HCT116 (cell line): ENCODE data around the gene WHRN. TPM values are rescaled to one million over a fixed set of nuclear protein-coding genes. Genes with fewer than 3 reads are reported as not detected.

Experiments
- ATAC-seq: fragments of 200-7000 bp; cut with Tn5 transposase; 2 replicates; pipeline ENCODE4 v1.9.1; 2020; ENCODE audit warnings: mild to moderate bottlenecking, moderate library complexity
- BruUV-seq: library from RNA; stranded (reverse); fragments of 400-500 nt; replicated peaks from 2 replicates; lab custom pipeline; 2021; lab: Mats Ljungman, UMichigan
- CTCF ChIA-PET: fragments of 300-600 bp; sonication (Branson Sonifier 250); formaldehyde crosslinking; loops from one replicate; lab custom pipeline; 2021; ENCODE audit warnings: antibody characterized with exemption; lab: Charles Lee
- POLR2A ChIA-PET: fragments of 300-600, 350-600 bp; sonication (Branson Sonifier 250); formaldehyde crosslinking; loops from one replicate; lab custom pipeline; 2021; ENCODE audit warnings: antibody characterized with exemption; lab: Charles Lee
- RAD21 ChIA-PET, 2 experiments: fragments of 300-600 bp; sonication (Branson Sonifier 250); formaldehyde crosslinking; loops; one replicate each; lab custom pipeline; 2023; ENCODE audit warnings: low total read pairs in 2 of 2; ENCODE audit not compliant: uncharacterized antibody in 2 of 2, unreplicated experiment in 2 of 2, low non-redundant PET in 1 of 2; lab: Charles Lee
- DNase-seq: peaks from one replicate; pipeline ENCODE4 v3.0.0-alpha.2; 2010; ENCODE audit warnings: low read depth, low spot score
- H2AFZ ChIP-seq: fragments of 200-600 bp; shearing (Covaris generic), sonication (generic); 2 replicates; pipeline ENCODE4 v1.6.1; 2017; ENCODE audit warnings: low read depth, mixed run types, mixed read lengths, antibody characterized with exemption, low read length; ENCODE audit not compliant: poor library complexity, severe bottlenecking
- H3K27ac ChIP-seq: 2 replicates; pipeline ENCODE4 v1.5.1; 2012; ENCODE audit warnings: low read depth, low read length
- H3K27me3 ChIP-seq: fragments of 200-600 bp; sonication (generic); 2 replicates; pipeline ENCODE4 v1.6.1; 2016; ENCODE audit warnings: mixed run types, low read length, mixed read lengths; ENCODE audit not compliant: insufficient read depth
- H3K36me3 ChIP-seq, 2 experiments: fragments of 200-500 bp in 1 of 2; fragments of 200-600 bp in 1 of 2; sonication (Bioruptor generic) in 1 of 2; sonication (generic) in 1 of 2; 2 replicates each; pipeline versions ENCODE4 v1.5.1 to v1.6.1; 2014 to 2016; ENCODE audit warnings: low read length in 2 of 2, inconsistent platforms in 1 of 2, mixed read lengths in 1 of 2, mixed run types in 1 of 2; ENCODE audit not compliant: insufficient read depth in 2 of 2, control insufficient read depth in 1 of 2
- H3K4me1 ChIP-seq, 2 experiments: fragments of 200-600 bp in 1 of 2; sonication (generic) in 1 of 2; 2 replicates each; pipeline versions ENCODE4 v1.5.1 to v1.6.1; 2012 to 2017; ENCODE audit warnings: low read length in 2 of 2, inconsistent platforms in 1 of 2, mild to moderate bottlenecking in 1 of 2, mixed read lengths in 1 of 2, mixed run types in 1 of 2, moderate library complexity in 1 of 2; ENCODE audit not compliant: insufficient read depth in 2 of 2, control insufficient read depth in 1 of 2
- H3K4me2 ChIP-seq: fragments of 200-600 bp; sonication (generic); 2 replicates; pipeline ENCODE4 v1.6.1; 2017; ENCODE audit warnings: mixed run types, low read length, mixed read lengths
- H3K4me3 ChIP-seq, 2 experiments: fragments of 200-600 bp in 1 of 2; sonication (generic) in 1 of 2; replicated peaks in 1 of 2; 2 replicates each; pipeline ENCODE4 v1.5.1; 2011 to 2016; ENCODE audit warnings: low read length in 2 of 2, control low read depth in 1 of 2, low read depth in 1 of 2, mild to moderate bottlenecking in 1 of 2, mixed read lengths in 1 of 2, mixed run types in 1 of 2
- H3K79me2 ChIP-seq: fragments of 200-600 bp; sonication (generic); 2 replicates; pipeline ENCODE4 v1.6.1; 2017; ENCODE audit warnings: mild to moderate bottlenecking, mixed run types, low read length, moderate library complexity, mixed read lengths; ENCODE audit not compliant: insufficient read depth
- H3K9ac ChIP-seq: fragments of 200-600 bp; sonication (generic); 2 replicates; pipeline ENCODE4 v1.6.1; 2016; ENCODE audit warnings: low read length, mixed read lengths
- H3K9me2 ChIP-seq: fragments of 200-600 bp; sonication (generic), shearing (Covaris generic); 2 replicates; pipeline ENCODE4 v1.6.1; 2017; ENCODE audit warnings: mixed run types, mild to moderate bottlenecking, moderate library complexity; ENCODE audit not compliant: insufficient read depth
- H3K9me3 ChIP-seq, 2 experiments: fragments of 200-500 bp in 1 of 2; fragments of 200-600 bp in 1 of 2; sonication (Bioruptor generic) in 1 of 2; sonication (generic) in 1 of 2; 2 replicates each; pipeline ENCODE4 v1.6.1; 2014 to 2017; ENCODE audit warnings: low read length in 2 of 2, mixed read lengths in 2 of 2, inconsistent platforms in 1 of 2, low read depth in 1 of 2, mild to moderate bottlenecking in 1 of 2, mixed run types in 1 of 2, moderate library complexity in 1 of 2; ENCODE audit not compliant: control insufficient read depth in 1 of 2, insufficient read depth in 1 of 2
- H4K20me1 ChIP-seq: fragments of 200-600 bp; sonication (generic), shearing (Covaris generic); 2 replicates; pipeline ENCODE4 v1.6.1; 2017; ENCODE audit warnings: mixed run types, mild to moderate bottlenecking, moderate library complexity; ENCODE audit not compliant: insufficient read depth
- CBX3 ChIP-seq: IDR thresholded peaks from 2 replicates; pipeline ENCODE4 v1.6.1; 2012; ENCODE audit warnings: low read depth
- EGR1 ChIP-seq: IDR thresholded peaks from 2 replicates; pipeline ENCODE4 v1.6.1; 2012; ENCODE audit warnings: low read depth
- EZH2 ChIP-seq: fragments of 200-600 bp; sonication (generic); IDR thresholded peaks from 2 replicates; pipeline ENCODE4 v1.6.1; 2017; ENCODE audit warnings: antibody characterized with exemption, mixed run types
- SIN3A ChIP-seq: IDR thresholded peaks from 2 replicates; pipeline ENCODE4 v1.6.1; 2012; ENCODE audit warnings: low read depth
- SP1 ChIP-seq: IDR thresholded peaks from 2 replicates; pipeline ENCODE4 v1.6.1; 2012; ENCODE audit warnings: low read depth
- SRF ChIP-seq: IDR thresholded peaks from 2 replicates; pipeline ENCODE4 v1.6.1; 2012; ENCODE audit warnings: low read depth
- intact Hi-C: fragments of 100-400 bp; cut with micrococcal nuclease; formaldehyde crosslinking; loops from 2 replicates; pipeline ENCODE4 v1.10.0; 2022
- total RNA-seq: library from RNA; stranded (reverse); gene quantifications from one replicate; pipeline ENCODE4 v1.2.1, GENCODE V29; 2021; ENCODE audit not compliant: unreplicated experiment
- TF ChIP-seq, protein P1 (sequence below), 3 experiments: fragments of 200-600 bp in 1 of 3; sonication (generic) in 1 of 3; IDR thresholded peaks in 2 of 3; conservative IDR thresholded peaks in 1 of 3; 2 replicates each; pipeline ENCODE4 v1.5.1; 2012 to 2017; ENCODE audit warnings: low read depth in 2 of 3, low read length in 2 of 3, antibody characterized with exemption in 1 of 3, borderline replicate concordance in 1 of 3, control low read depth in 1 of 3, mild to moderate bottlenecking in 1 of 3, mixed read lengths in 1 of 3, mixed run types in 1 of 3, moderate library complexity in 1 of 3; ENCODE audit not compliant: insufficient read depth in 1 of 3
- TF ChIP-seq, protein P2 (sequence below): IDR thresholded peaks from 2 replicates; pipeline ENCODE4 v1.6.1; 2011; ENCODE audit warnings: mild to moderate bottlenecking, low read length, moderate library complexity; ENCODE audit not compliant: insufficient replicate concordance; ENCODE audit errors: extremely low read depth

Gene WHRN
- total RNA-seq, 1 experiment from 2014 or later: 12.8 TPM

DNA sequence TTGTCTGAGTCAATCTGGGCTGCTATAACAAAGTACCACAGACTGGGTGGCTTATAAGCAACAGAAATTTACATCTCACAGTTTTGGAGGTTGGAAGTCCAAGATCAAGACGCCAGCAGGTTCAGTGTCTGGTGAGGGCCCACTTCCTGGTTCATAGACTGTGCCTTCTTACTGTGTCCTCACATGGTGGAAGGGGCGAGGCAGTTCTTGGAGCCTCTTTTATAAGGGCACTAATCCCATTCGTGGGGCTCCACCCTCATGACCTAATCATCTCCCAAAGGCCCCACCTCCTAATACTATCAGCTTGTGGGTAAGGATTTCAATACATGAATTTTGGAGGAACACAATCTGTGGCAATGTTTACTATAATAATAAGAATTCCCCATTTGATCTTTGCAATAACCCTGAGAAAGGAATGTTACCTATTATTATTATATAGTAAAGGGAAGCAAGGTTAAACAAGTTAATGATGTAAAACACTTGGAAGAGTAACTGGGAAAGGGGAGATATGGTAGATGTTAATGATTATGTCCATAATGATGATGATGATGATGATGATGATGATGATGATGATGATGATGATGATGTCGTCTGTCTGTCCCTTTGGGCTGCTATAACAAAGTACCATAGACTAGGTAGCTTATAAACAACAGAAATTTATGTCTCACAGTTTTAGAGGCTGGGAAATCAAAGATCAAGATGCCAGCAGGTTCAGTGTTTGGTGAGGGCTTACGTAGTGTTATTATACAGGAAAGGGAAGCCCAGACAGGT, 40.8 kb downstream of the WHRN start:
- no peak overlapping the region for H2AFZ ChIP-seq
- TF ChIP-seq CBX3: no peak
- no peak for TF ChIP-seq SRF
- no peak for TF ChIP-seq SIN3A
- BruUV-seq: no TSS peak
- H3K4me2 ChIP-seq: no peak overlapping the region
- H3K4me3 ChIP-seq: no peak overlapping the region
- intact Hi-C loops: no loop called here
- no peaks in the 10 kb centered on the region for H3K9me2 ChIP-seq
- no peaks in the 10 kb centered on the region for H4K20me1 ChIP-seq
- no peaks in the 10 kb centered on the region for H3K27me3 ChIP-seq
- H3K27ac ChIP-seq: no peak overlapping the region
- no peaks in the 10 kb centered on the region for H3K9me3 ChIP-seq
- no peaks in the 10 kb centered on the region for H3K79me2 ChIP-seq
- ChIA-PET POLR2A (no interaction called here), CTCF (no interaction called here), RAD21 (no interaction called here)
- no peaks in the 10 kb centered on the region for H3K36me3 ChIP-seq
- no peak overlapping the region for H3K9ac ChIP-seq
- peaks cover 0 to 7% of the 10 kb centered on the region in 2 experiments; a peak in 1 of 4 replicates for H3K4me1 ChIP-seq
- no peak for DNase-seq
- no peak for ATAC-seq

DNA sequence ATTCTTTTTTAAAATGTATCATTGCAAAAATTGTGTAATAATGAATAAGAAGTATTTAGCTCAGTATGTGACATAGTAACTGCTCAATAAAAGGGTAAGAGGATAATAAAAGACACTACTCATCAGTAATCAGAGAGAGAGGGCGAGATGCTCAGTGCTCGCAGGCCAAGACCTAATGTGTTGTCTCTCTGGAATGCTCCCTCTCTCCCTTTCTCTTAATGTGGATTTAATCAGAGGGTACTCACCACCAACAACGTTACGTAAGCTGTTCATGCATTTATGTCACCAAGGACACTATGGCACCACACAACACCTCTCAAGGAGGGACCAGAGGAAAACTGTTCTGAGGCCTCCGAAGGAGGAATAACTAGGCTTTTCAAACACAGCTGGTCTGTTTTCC, 42.5 kb downstream of the WHRN start:
- Histone ChIP-seq H3K9me3 (no peaks in the 10 kb centered on the region), H3K9me2 (no peaks in the 10 kb centered on the region), H3K79me2 (no peaks in the 10 kb centered on the region), H2AFZ (no peak overlapping the region), H3K4me2 (no peak overlapping the region), H3K27ac (no peak overlapping the region), H3K36me3 (no peaks in the 10 kb centered on the region), H3K4me1 (peaks cover 0 to 7% of the 10 kb centered on the region in 2 experiments; a peak in 1 of 4 replicates), H3K4me3 (no peak overlapping the region), H4K20me1 (no peaks in the 10 kb centered on the region), H3K9ac (no peak overlapping the region), H3K27me3 (no peaks in the 10 kb centered on the region)
- ChIA-PET CTCF (no interaction called here), POLR2A (no interaction called here), RAD21 (no interaction called here)
- BruUV-seq: no TSS peak
- DNase-seq (no peak), ATAC-seq (no peak)
- intact Hi-C loops: no loop called here
- TF ChIP-seq, protein P1, sequence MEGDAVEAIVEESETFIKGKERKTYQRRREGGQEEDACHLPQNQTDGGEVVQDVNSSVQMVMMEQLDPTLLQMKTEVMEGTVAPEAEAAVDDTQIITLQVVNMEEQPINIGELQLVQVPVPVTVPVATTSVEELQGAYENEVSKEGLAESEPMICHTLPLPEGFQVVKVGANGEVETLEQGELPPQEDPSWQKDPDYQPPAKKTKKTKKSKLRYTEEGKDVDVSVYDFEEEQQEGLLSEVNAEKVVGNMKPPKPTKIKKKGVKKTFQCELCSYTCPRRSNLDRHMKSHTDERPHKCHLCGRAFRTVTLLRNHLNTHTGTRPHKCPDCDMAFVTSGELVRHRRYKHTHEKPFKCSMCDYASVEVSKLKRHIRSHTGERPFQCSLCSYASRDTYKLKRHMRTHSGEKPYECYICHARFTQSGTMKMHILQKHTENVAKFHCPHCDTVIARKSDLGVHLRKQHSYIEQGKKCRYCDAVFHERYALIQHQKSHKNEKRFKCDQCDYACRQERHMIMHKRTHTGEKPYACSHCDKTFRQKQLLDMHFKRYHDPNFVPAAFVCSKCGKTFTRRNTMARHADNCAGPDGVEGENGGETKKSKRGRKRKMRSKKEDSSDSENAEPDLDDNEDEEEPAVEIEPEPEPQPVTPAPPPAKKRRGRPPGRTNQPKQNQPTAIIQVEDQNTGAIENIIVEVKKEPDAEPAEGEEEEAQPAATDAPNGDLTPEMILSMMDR (IDR thresholded peaks at IDR 0.05 in 2 of 3, conservative IDR thresholded peaks at IDR 0.05 in 1 of 3; ENCODE audit: borderline replicate concordance in 1 of 3, insufficient read depth in 1 of 3, low read depth in 2 of 3, low read length in 2 of 3): no peak
- TF ChIP-seq CBX3 (no peak), SP1 (no peak), EZH2 (no peak), EGR1 (no peak)
- TF ChIP-seq, protein P2, sequence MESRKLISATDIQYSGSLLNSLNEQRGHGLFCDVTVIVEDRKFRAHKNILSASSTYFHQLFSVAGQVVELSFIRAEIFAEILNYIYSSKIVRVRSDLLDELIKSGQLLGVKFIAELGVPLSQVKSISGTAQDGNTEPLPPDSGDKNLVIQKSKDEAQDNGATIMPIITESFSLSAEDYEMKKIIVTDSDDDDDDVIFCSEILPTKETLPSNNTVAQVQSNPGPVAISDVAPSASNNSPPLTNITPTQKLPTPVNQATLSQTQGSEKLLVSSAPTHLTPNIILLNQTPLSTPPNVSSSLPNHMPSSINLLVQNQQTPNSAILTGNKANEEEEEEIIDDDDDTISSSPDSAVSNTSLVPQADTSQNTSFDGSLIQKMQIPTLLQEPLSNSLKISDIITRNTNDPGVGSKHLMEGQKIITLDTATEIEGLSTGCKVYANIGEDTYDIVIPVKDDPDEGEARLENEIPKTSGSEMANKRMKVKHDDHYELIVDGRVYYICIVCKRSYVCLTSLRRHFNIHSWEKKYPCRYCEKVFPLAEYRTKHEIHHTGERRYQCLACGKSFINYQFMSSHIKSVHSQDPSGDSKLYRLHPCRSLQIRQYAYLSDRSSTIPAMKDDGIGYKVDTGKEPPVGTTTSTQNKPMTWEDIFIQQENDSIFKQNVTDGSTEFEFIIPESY: no peak
